Measurements from ENCODE around the gene CHST11. TPM values are rescaled to one million over a fixed set of nuclear protein-coding genes. Genes with fewer than 3 reads are reported as not detected.
A peak's percentile ranks its signal among the peaks of the same experiment; 100 is the strongest.

Gene CHST11
- total and polyA plus RNA-seq, 10 of the 15 experiments (the other 5 are each of a cell fraction or from before 2014, with no cell fraction given) = 1.9 to 38.1 (median 17.2) TPM

- no peak for TF ChIP-seq MYB (IDR thresholded peaks at IDR 0.05; ENCODE audit: borderline replicate concordance, low read depth, low read length)
- no peak for TF ChIP-seq FOXM1 (IDR thresholded peaks at IDR 0.05; ENCODE audit: low read depth, low read length)
- no peak for TF ChIP-seq TAF1 (IDR thresholded peaks at IDR 0.05; ENCODE audit: borderline replicate concordance, low read depth, low read length)
- no peak for TF ChIP-seq RBBP5 (conservative IDR thresholded peaks at IDR 0.05)
- TF ChIP-seq STAT3 (IDR thresholded peaks at IDR 0.05; ENCODE audit: low read depth, low read length) = no peak
- no peak for TF ChIP-seq ZBTB4 (CRISPR knock-in tag; IDR thresholded peaks at IDR 0.05)
- TF ChIP-seq IKZF1 (conservative IDR thresholded peaks at IDR 0.05) = peak; percentile 80
- TF ChIP-seq MXI1 (IDR thresholded peaks at IDR 0.05; ENCODE audit: low read depth, low read length) = no peak
- TF ChIP-seq NFYA (IDR thresholded peaks at IDR 0.05; ENCODE audit: borderline replicate concordance, low read depth, low read length) = no peak
- no peak for TF ChIP-seq ATF3 (IDR thresholded peaks at IDR 0.05; ENCODE audit: borderline replicate concordance, extremely low read depth, low read depth, low read length)
- TF ChIP-seq ZNF24 (IDR thresholded peaks at IDR 0.05) = no peak
- TF ChIP-seq CUX1 (IDR thresholded peaks at IDR 0.05; ENCODE audit: insufficient replicate concordance, low read depth, low read length) = no peak
- no peak for TF ChIP-seq NKRF (conservative IDR thresholded peaks at IDR 0.05)
- no peak for TF ChIP-seq RCOR1 (conservative IDR thresholded peaks at IDR 0.05; ENCODE audit: low read depth, low read length)
- TF ChIP-seq ZNF384 (IDR thresholded peaks at IDR 0.05; ENCODE audit: borderline replicate concordance, low read depth, low read length) = peak; percentile 37; the same call in 1 of the 2 replicates
- TF ChIP-seq NRF1 (conservative IDR thresholded peaks at IDR 0.05; ENCODE audit: low read depth, low read length) = no peak
- no peak for TF ChIP-seq USF2 (IDR thresholded peaks at IDR 0.05; ENCODE audit: borderline replicate concordance, low read depth, low read length)
Measured at GRCh38 chr12:104604070-104604994, 147.6 kb downstream of the CHST11 start (continued).
